NCI-H2107 treated with DMSO at 0.1 percent for 48 hours (cell line): Measurements from ENCODE around the gene NUP133.
"Not testable (repeated sequence)": the region's sequence is repeated elsewhere in the genome, so short reads cannot be mapped to it uniquely, and the experiment has no call there.

Source experiments
- DNase-seq: peaks from one replicate; lab custom pipeline; 2025; ENCODE audit not compliant: unreplicated experiment; lab: John Stamatoyannopoulos, UW

NUP133 gene

DNA sequence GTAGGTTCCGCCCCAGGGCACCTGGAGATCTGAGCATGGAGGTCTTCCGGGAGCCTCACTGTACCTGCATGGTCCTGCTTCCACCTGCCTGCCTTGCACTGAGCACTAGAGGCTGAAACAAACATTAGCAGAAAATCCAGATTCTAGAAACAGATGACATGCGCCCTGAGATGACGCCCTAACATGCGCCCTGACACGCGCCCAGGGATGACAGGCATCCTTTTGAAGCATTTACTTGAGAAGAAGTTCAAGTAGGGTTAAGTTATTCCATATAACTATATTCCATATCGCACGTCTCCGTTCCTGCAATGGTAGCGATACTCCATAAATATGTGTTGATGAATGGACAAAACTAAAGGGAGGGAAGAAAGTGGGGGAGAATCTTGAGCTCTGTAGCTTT lies 87.9 kb downstream of the NUP133 start:
- no peak for DNase-seq

DNA sequence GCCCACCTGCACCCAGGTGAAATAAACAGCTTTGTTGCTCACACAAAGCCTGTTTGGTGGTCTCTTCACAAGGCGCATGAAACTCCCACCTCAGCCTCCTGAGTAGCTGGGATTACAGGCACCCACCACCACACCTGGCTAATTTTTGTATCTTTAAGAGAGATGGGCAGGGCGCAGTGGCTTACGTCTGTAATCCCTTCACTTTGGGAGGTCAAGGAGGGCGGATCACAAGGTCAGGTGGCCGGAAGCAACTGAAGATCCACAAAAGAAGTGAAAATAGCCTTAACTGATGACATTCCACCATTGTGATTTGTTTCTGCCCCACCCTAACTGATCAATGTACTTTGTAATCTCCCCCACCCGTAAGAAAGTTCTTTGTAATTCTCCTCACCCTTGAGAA lies 89.6 kb downstream of the NUP133 start:
- not testable (repeated sequence) for DNase-seq

DNA sequence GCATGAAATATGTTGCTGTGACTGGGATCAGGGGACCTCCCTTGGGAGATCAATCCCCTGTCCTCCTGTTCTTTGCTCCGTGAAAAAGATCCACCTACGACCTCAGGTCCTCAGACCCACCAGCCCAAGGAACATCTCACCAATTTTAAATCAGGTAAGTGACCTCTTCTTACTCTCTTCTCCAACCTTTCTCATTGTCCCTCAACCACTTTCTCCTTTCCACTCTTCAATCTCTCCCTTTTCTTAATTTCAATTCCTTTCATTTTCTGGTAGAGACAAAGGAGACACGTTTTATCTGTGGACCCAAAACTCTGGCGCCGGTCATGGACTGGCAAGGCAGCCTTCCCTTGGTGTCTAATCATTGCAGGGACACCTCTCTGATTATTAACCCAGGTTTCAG lies 95.3 kb downstream of the NUP133 start:
- DNase-seq, result not testable (repeated sequence)

DNA sequence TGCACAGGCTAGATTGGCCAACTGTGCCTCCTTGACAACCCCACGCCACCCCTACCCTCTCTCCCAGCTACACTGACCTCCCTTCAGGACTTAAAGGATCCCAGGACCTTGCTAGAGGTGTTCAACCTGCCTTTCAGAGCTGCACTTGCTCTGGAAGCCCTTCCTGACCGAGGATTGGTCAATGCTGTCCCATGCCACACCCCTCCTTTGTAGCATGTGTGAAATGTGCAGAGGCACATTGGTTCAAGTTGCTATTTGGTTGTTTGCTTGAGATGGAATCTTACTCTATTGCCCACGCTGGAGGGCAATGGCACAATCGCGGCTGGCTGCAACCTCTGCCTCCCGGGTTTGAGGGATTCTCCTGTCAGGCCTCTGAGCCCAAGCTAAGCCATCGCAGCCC lies 96.1 kb downstream of the NUP133 start:
- DNase-seq, result no peak

DNA sequence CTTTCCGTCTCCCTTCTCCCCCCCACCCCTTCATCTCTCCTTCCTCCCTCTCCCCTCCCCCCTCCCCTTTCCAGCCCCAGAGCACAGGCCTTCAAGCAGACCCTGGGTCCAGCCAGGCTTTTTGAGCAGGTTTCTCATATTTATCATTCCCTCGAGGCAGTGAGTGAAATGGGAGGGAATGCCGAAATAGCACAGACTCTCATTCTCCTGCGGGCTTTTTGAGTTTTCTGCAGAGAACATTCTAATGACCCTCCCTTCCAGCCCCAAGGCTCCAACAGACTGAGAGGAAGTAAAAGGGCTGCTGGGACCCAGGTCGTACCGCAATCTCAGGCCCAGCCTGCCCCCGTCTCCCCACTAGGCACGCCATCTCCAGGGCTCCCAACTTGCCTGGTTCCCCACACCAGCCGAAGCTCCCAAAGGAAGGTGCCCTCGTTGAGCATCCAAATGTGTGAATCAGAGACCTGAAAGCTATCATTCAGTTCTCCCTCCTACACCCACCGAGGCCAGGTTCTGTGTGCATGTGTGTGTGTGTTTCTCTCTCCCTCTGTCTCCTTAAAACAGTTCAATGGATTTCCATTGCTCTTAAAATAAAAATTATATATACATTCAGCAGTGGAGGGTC lies 96.6 kb downstream of the NUP133 start:
- no peak for DNase-seq

DNA sequence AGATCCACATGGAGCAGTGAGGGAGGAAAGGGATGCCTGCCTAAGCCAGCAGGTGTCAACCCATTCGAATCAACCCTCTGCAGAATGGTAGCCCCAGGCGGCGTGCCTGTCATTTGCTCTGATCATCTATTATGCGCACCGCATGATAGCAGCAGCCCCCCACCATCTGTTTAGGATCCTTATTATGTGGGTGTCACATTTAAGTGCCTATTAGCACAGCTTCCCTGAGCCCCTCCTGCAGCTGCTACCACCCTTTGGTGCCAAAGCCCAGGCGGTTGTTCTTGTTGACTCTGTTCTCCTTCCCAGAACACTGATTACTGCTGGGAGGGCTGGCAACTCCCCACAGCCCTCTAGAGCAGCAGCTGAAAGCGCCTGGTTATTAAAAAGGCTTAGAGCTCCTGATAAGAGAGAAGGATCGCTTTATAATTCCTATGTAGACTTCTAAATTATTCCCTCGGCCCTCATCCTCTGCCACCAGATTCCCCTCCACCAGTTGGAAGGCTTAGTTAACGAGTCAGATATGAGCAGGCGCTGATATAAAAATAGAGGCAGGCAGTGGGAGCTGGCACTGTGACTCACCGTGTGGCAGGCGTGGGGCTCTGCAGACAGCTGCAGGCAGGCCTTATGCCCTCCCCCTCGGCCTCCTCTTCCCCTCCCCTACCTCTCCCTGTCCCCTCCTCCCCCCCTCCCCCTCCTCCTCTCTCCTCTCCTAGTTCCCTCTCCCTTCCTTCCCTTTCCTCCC lies 97.3 kb downstream of the NUP133 start:
- DNase-seq, result peak; percentile 87

DNA sequence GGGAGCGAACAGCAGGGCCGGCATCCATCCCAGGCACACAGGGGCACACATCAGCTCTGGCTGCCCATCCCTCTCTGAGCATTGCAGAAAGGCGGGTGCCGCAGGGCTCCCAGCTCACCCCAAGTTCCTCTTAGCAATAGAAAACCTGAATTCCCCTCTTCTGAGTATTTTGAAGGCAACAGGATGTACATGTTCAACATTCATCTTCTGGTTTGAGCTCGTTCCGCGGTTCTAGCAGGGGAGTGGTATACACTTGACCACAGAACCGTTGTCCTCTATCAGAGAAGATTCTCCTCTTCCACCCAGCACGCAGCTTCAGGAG lies 97.8 kb downstream of the NUP133 start:
- DNase-seq, result no peak

DNA sequence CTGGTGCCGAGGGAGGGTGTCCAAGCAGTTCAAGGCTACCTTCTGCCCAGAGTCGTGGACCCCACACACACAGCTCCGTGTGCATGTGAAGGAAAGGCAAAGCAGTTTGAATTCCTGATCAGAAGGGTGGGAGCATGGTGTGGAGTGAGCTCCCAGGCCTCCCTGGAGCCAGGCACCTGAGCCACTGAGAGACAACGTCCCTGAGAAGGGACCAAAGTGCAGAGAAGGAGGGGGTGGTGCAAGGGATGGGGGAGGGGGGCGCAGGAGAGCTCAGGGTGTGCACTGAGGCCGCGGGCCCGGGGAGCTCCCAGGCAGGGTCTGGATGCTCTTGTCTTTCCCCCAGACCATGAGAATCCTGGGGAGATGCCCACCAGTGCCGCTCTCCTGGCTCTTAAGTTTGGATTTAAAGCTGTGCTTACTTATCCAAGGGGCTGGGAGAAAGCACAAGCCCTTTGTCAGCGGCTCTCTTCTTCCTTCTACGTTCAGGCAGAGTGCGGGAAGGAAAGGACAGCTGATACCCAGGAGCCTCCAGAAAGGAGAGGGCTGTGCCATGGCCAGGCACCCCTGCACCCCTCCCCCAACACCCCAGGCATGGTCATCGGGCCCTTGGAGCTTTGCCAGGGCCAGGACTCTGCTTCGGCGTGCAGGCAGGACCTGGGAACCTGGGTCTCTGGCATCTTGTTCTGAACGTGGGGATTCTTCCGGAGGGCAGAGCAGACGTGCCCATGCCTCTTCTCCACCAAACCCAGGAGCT lies 98.3 kb downstream of the NUP133 start:
- DNase-seq, result no peak

DNA sequence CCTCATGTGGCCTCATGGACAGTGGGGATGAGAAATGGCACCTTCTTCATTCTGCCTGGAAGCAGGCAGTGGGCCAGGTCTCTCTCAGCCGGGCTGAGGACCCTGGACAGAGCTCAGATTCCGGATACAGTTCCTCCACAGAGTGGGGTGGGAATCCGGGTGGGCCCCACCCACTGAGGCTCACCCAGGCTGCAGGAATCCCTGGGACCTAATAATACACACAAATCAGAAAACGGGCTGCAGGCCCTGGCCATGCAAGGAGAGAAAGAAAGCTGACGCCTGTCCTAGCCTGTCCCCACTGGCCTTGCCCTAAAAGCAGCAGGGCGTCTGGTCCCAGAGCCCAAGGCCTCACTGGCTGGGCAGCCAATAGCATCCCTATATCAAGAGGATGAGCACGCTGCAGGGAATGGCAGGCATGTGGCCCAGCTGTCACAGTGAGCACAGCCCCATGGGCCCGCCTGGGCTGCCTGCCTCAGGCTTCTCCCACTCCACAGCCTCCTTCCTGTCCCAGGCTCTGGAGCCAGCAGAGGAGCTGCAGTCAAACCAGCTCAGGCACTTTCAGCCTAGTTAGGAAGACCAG lies 99.6 kb downstream of the NUP133 start:
- no peak for DNase-seq

DNA sequence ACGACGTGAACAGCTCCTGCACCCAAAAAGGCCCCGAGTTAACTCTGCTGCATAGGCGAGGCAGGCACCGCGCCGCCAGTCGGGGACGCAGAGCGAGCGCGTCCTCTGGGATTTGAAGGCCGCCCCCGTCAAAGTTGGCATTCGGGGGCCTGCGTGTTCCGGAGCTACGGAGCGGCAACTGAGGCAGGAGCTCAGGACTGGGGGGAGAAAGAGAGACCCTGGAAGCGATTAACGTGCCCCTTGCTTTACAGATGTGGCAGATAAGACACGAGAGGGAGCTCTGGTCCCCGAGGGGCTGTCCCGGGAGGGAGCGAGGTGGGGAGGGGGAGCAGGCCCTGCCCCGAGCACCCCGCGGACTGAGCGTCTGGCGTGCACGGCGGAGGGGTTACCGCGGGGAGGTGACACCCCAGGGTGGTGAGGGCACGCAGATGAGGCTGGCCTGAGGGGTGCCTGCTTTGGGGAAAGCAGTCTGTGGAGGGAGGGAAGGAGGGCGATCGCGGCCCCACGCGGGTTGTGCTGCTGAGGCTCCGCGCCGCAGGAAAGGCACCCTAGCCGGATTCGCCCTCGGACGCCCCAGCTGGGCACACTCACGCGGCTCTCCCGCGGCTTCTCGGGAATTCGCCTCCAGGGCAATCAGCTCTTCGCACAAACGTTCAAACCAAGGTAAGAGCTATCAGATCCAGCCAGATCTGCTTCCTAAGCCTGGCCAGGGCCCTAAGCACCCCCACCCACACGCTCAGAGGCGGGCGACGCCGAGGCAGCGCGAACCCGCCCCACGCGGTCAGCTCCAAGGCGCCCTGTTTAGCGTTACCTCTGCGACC lies 100.7 kb downstream of the NUP133 start:
- DNase-seq, result no peak

DNA sequence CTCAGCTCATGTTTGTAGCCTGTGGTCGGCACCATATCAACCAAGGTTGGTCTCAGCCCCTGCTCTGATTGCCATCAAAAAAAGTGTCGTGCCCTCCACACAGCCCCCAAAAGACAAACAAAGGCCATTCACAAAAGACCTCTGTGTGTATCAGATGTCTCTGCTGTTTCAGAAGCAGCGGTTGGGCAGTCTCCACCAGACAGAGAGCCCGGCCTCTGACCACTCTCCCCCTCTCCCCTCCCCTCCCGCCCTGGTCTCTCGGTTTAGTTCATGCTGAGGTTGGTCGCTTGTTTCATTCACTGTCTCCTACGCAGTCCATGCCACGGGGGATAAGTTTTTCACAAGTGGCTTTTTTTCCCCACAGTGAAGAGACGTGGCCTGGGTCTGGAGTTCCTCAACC lies 101.3 kb downstream of the NUP133 start:
- DNase-seq, result no peak

DNA sequence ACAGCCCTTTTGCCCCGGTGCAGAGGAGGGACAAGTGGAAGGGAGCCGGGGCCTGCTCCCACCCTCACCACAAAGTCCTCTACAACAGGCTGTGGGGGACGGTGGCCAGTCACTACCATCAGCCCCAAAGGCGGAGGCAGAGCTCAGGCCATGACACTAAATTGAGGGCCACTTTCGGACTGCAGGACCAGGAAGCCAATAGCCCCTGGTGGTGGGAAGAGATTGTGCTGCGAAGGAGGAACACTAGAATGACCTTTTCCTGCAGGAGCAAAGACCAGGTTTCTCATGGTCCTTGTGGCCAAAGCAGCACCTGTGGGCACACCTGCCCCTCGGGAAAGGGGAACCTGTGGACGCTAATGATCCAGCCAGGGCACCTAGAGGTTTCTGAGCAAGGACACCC lies 104.6 kb downstream of the NUP133 start:
- DNase-seq, result no peak

DNA sequence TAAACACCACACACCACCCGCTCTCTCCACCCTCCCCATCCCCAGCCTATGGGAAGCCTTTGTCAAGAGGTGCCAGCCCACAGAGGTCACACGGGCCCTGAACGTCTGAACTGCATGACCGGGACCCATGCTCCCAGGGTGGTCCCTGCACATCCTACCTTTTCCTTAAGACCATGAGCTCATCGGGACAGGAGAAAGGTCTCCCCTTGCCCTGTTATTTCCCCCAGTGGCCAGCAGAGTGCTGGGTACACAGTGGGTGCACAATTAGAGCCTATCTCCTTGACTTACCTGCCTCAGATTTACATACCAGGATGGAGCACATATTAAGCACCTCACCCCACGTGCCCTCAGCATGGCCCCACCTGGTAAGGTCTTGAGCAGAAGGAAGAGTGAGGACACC lies 105.1 kb downstream of the NUP133 start:
- DNase-seq, result no peak

DNA sequence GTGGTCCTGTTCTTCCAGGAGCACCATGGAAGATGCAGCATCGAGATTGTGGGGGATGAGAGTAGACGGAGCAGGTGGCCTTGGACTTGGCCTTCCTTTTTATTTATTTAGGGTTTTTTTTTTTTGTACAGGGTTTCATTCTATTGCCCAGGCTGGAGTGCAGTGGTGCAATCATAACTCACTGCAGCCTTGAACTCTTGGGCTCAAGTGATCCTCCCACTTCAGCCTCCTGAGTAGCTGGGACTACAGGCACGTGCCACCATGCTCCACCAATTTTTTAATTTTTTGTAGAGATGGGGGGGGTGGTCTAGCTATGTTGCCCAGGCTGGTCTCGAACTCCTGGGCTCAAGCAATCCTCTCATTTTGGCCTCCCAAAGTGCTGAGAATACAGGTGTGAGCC lies 105.8 kb downstream of the NUP133 start:
- not testable (repeated sequence) for DNase-seq

DNA sequence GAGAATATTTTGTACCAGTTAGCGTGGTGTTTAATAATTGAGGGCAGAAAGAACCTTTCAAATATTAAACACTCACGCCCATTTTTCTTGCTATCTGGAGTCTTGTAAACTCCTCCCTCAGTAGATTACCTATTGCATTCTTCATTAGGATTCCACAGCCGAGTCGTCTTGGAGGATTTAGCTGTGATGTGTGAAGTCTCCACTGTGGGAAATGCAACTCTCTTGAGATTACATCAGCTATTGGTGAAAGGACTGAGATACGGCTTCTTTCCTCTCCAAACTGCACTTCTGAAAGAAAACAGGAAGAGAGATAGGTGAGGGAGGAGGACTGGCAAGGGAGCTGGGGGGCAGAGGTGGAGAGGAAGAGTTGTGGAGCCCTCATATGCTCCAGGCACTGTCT lies 110.4 kb downstream of the NUP133 start:
- no peak for DNase-seq

DNA sequence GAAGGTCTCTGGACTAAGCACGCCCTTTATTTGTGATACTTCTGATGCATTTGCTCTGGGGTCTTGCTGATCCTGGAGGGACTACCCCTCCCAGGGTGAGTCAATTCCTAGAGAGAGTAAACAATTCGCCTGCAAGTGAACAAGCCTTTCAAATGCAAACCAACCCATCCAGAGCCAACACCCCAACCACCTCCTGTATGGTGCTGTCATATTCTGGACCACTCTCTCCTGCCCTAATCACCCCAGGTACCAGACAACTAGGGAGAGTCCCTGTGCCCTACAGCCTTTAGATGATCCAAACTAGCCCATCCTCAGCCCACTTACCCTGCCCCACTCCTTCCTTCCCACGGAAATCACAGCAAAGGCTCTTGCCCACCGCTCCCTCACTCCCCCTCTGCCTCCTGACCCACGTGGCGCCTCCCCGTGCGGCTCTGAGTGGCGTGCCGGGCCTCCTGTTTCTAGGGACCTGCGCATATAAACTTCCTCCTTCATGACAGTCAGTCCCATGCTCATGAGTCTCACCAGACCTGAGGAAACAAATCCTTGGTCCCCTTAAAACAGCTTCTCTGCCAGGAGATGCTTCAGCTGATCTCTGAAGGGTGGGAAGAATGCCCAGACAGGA lies 111.4 kb downstream of the NUP133 start:
- DNase-seq, result no peak

DNA sequence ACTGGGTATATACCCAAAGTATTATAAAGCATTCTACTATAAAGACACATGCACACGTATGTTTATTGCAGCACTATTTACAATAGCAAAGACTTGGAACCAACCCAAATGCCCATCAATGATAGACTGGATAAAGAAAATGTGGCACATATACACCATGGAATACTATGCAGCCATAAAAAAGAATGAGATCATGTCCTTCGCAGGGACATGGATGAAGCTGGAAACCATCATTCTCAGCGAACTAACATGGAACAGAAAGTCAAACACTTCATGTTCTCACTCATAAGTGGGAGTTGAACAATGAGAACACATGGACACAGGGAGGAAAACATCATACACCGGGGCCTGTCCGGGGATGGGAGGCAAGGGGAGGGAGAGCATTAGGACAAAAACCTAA lies 113.6 kb downstream of the NUP133 start:
- DNase-seq, result not testable (repeated sequence)

DNA sequence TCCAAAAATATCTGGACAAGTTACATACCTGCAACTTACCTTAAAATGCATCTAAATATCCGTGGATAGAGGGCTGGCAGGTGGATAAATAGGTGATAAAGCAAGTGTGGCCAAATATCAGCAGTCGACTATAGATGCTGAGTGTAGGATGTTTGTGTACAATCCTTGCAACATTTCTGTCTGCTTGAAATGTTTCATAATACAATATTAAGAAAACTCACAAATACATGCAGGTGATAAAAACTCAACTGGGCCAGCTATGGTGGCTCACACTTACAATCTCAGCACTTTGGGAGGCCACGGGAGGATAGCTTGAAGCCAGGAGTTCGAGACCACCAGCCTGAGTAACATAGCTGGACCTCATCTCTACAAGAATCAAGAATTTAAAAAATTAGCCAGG lies 115.2 kb downstream of the NUP133 start:
- DNase-seq, result no peak
